ENCODE measurements around the gene SYT8. TPM values are rescaled to one million over a fixed set of nuclear protein-coding genes. Genes with fewer than 3 reads are reported as not detected.

SYT8 gene
- total RNA-seq, 3 donors from 2014 or later = 10.7 to 12.1 TPM; not detected in 1

Other genes starting within 250 kb of the SYT8 start
- not detected for gene KRTAP5-1, start 249.7 kb upstream of the SYT8 start, total RNA-seq
- gene KRTAP5-2, start 236.7 kb upstream of the SYT8 start, total RNA-seq = not detected
- gene KRTAP5-3, start 226.5 kb upstream of the SYT8 start, total RNA-seq = not detected
- not detected for gene KRTAP5-4, start 212.9 kb upstream of the SYT8 start, total RNA-seq
- gene KRTAP5-5, start 205.2 kb upstream of the SYT8 start, total RNA-seq = not detected
- gene KRTAP5-6, start 137.8 kb upstream of the SYT8 start, total RNA-seq = not detected
- 10 to 100 TPM in 1 of 3 donors, 1 to 10 TPM in 1, under 1 TPM in 1; 0.33 to 14.0 (median 1.4) TPM for gene IFITM10, start 84.4 kb upstream of the SYT8 start, total RNA-seq
- 100 to 1,000 TPM; 244 to 694 (median 667) TPM for gene CTSD, start 71.1 kb upstream of the SYT8 start, total RNA-seq
- gene TNNI2, start 4.0 kb downstream of the SYT8 start, total RNA-seq = 1 to 10 TPM in 2 of 3 donors, not detected in 1; 1.6 to 5.6 TPM
- gene LSP1, start 18.1 kb downstream of the SYT8 start, total RNA-seq = 10 to 100 TPM; 21.4 to 36.0 (median 23.6) TPM
- gene PRR33, start 56.9 kb downstream of the SYT8 start, total RNA-seq = not detected
- 1 to 10 TPM; 3.5 to 8.2 (median 3.6) TPM for gene TNNT3, start 84.7 kb downstream of the SYT8 start, total RNA-seq
- gene MRPL23, start 112.3 kb downstream of the SYT8 start, total RNA-seq = 100 to 1,000 TPM; 109 to 171 (median 112) TPM
- 100 to 1,000 TPM in 1 of 3 donors, 10 to 100 TPM in 2; 37.0 to 209 (median 39.8) TPM for gene H19, start 162.9 kb downstream of the SYT8 start, total RNA-seq

All from breast epithelium (tissue), 3 donors.